Fibroblast of lung (primary cell): Measurements from ENCODE around the gene AGPAT4. TPM values are rescaled to one million over a fixed set of nuclear protein-coding genes. Genes with fewer than 3 reads are reported as not detected.

ENCODE experiments used
- DNase-seq, 2 donors: peaks; one replicate each; pipeline versions ENCODE4 v3.0.0 to v3.0.0-alpha.2; 2010; ENCODE audit warnings: low read depth in 2 of 2
- H2AFZ ChIP-seq: 2 replicates; pipeline ENCODE4 v1.5.1; 2012; ENCODE audit warnings: low read length, control low read depth, inconsistent platforms
- H3K27ac ChIP-seq: 2 replicates; pipeline ENCODE4 v1.5.1; 2011; ENCODE audit warnings: low read length, control low read depth; ENCODE audit not compliant: insufficient read depth
- H3K27me3 ChIP-seq: 2 replicates; pipeline ENCODE4 v1.5.1; 2011; ENCODE audit warnings: mild to moderate bottlenecking, low read length; ENCODE audit not compliant: control insufficient read depth, insufficient read depth
- H3K36me3 ChIP-seq: 2 replicates; pipeline ENCODE4 v1.5.1; 2011; ENCODE audit warnings: low read length; ENCODE audit not compliant: control insufficient read depth, insufficient read depth
- H3K4me1 ChIP-seq: 2 replicates; pipeline ENCODE4 v1.5.1; 2011; ENCODE audit warnings: low read length; ENCODE audit not compliant: control insufficient read depth, insufficient read depth; ENCODE audit errors: extremely low read depth
- H3K4me2 ChIP-seq: 2 replicates; pipeline ENCODE4 v1.5.1; 2011; ENCODE audit warnings: low read length, control low read depth; ENCODE audit not compliant: insufficient read depth; ENCODE audit errors: extremely low read depth
- H3K4me3 ChIP-seq, 4 experiments: fragments of 200-600 bp in 1 of 4; sonication (generic) in 1 of 4; replicated peaks in 1 of 4; 2 replicates each; pipeline ENCODE4 v1.5.1; 2011 to 2016; ENCODE audit warnings: low read length in 4 of 4, low read depth in 3 of 4, mild to moderate bottlenecking in 3 of 4, control low read depth in 2 of 4, inconsistent platforms in 1 of 4, mixed read lengths in 1 of 4; ENCODE audit not compliant: insufficient read depth in 1 of 4; ENCODE audit errors: control extremely low read depth in 1 of 4
- H3K79me2 ChIP-seq: 2 replicates; pipeline ENCODE4 v1.5.1; 2012; ENCODE audit warnings: mild to moderate bottlenecking, low read length, inconsistent platforms; ENCODE audit not compliant: control insufficient read depth, insufficient read depth
- H3K9ac ChIP-seq: 2 replicates; pipeline ENCODE4 v1.5.1; 2011; ENCODE audit warnings: mild to moderate bottlenecking, low read length, control low read depth; ENCODE audit not compliant: insufficient read depth
- H3K9me3 ChIP-seq: 2 replicates; pipeline ENCODE4 v1.5.1; 2012; ENCODE audit warnings: low read depth, low read length; ENCODE audit not compliant: control insufficient read depth, insufficient read depth
- H4K20me1 ChIP-seq: 2 replicates; pipeline ENCODE4 v1.5.1; 2011; ENCODE audit warnings: low read length; ENCODE audit not compliant: control insufficient read depth, insufficient read depth; ENCODE audit errors: extremely low read depth
- EZH2 ChIP-seq: IDR thresholded peaks from 2 replicates; pipeline ENCODE4 v1.5.1; 2012; ENCODE audit warnings: low read length, control low read depth, mild to moderate bottlenecking; ENCODE audit errors: missing control alignments
- polyA plus RNA-seq, 2 donors: library from polyadenylated mRNA; depleted of rRNA in 1 of 2; stranded (reverse) in 1 of 2; unstranded in 1 of 2; fragments of >200 nt; gene quantifications; 2 replicates each; pipeline ENCODE4 v1.2.1, GENCODE V29; 2011 to 2012; ENCODE audit warnings: missing spikeins in 1 of 2
- total RNA-seq: library from RNA; depleted of rRNA; stranded (reverse); fragments of >200 nt; gene quantifications from 2 replicates; pipeline ENCODE4 v1.2.1, GENCODE V29; 2014
- TF ChIP-seq, protein P1 (sequence below), 2 donors: IDR thresholded peaks in 1 of 2; conservative IDR thresholded peaks in 1 of 2; 1 replicate in 1 of 2; 2 replicates in 1 of 2; pipeline ENCODE4 v1.5.1; 2011 to 2012; ENCODE audit warnings: low read length in 2 of 2, control low read depth in 1 of 2, inconsistent platforms in 1 of 2, low read depth in 1 of 2, mild to moderate bottlenecking in 1 of 2

Gene AGPAT4
- total and polyA plus RNA-seq, 2 donors (not counting 1 experiment from before 2014, with no cell fraction given) = 4.7 to 8.4 TPM

DNA sequence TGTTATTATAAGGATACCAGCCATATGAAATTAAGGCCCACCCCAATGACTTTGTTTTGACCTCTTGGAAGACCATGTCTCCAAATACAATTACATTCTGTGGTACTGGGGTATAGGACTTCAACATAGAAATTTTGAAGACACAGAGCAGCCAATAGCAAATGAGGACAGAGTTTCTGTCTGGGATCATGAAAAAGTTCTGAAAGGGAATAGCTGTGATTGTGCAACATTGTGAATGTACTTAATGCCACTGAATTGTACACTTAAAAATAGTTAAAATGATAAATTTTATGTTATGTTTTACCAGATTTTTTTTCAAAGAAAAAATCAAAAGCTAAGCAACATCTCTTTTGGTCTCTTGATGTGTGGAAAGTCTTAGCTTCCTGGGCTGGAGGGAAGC lies 27.0 kb upstream of the AGPAT4 start:
- Histone ChIP-seq H3K4me3 (no peak overlapping the region), H3K4me1 (no peaks in the 10 kb centered on the region), H2AFZ (no peak overlapping the region), H3K27me3 (no peaks in the 10 kb centered on the region), H3K27ac (no peak overlapping the region), H4K20me1 (no peaks in the 10 kb centered on the region), H3K9ac (no peak overlapping the region), H3K36me3 (no peaks in the 10 kb centered on the region), H3K4me2 (no peak overlapping the region), H3K9me3 (no peaks in the 10 kb centered on the region), H3K79me2 (no peaks in the 10 kb centered on the region)
- peak in 1 of 2 donors; percentile 47 for DNase-seq
- TF ChIP-seq EZH2 = no peak
- TF ChIP-seq, protein P1, sequence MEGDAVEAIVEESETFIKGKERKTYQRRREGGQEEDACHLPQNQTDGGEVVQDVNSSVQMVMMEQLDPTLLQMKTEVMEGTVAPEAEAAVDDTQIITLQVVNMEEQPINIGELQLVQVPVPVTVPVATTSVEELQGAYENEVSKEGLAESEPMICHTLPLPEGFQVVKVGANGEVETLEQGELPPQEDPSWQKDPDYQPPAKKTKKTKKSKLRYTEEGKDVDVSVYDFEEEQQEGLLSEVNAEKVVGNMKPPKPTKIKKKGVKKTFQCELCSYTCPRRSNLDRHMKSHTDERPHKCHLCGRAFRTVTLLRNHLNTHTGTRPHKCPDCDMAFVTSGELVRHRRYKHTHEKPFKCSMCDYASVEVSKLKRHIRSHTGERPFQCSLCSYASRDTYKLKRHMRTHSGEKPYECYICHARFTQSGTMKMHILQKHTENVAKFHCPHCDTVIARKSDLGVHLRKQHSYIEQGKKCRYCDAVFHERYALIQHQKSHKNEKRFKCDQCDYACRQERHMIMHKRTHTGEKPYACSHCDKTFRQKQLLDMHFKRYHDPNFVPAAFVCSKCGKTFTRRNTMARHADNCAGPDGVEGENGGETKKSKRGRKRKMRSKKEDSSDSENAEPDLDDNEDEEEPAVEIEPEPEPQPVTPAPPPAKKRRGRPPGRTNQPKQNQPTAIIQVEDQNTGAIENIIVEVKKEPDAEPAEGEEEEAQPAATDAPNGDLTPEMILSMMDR (conservative IDR thresholded peaks at IDR 0.05 in 1 of 2, IDR thresholded peaks at IDR 0.05 in 1 of 2; ENCODE audit: low read depth in 1 of 2, low read length in 2 of 2) = no peak

GRCh38 chr6:161299726-161300125 lies 25.9 kb upstream of the AGPAT4 start:
- H3K27ac ChIP-seq = no peak overlapping the region
- H4K20me1 ChIP-seq = no peaks in the 10 kb centered on the region
- H3K9ac ChIP-seq = no peak overlapping the region
- H3K9me3 ChIP-seq = no peaks in the 10 kb centered on the region
- no peak for DNase-seq
- H3K36me3 ChIP-seq = no peaks in the 10 kb centered on the region
- TF ChIP-seq, protein P1 (conservative IDR thresholded peaks at IDR 0.05 in 1 of 2, IDR thresholded peaks at IDR 0.05 in 1 of 2; ENCODE audit: low read depth in 1 of 2, low read length in 2 of 2) = no peak
- TF ChIP-seq EZH2 = no peak
- H3K79me2 ChIP-seq = no peaks in the 10 kb centered on the region
- no peak overlapping the region for H3K4me3 ChIP-seq
- no peaks in the 10 kb centered on the region for H3K27me3 ChIP-seq
- H2AFZ ChIP-seq = no peak overlapping the region
- H3K4me1 ChIP-seq = no peaks in the 10 kb centered on the region
- H3K4me2 ChIP-seq = no peak overlapping the region

- TF ChIP-seq, protein P1 (conservative IDR thresholded peaks at IDR 0.05 in 1 of 2, IDR thresholded peaks at IDR 0.05 in 1 of 2; ENCODE audit: low read depth in 1 of 2, low read length in 2 of 2) = no peak
- no peak for TF ChIP-seq EZH2
- no peaks in the 10 kb centered on the region for H4K20me1 ChIP-seq
- H3K9me3 ChIP-seq = no peaks in the 10 kb centered on the region
- no peak overlapping the region for H3K4me2 ChIP-seq
- no peak for DNase-seq
- H3K9ac ChIP-seq = no peak overlapping the region
- H3K36me3 ChIP-seq = no peaks in the 10 kb centered on the region
- H2AFZ ChIP-seq = no peak overlapping the region
- no peaks in the 10 kb centered on the region for H3K79me2 ChIP-seq
- H3K4me3 ChIP-seq = no peak overlapping the region
- H3K4me1 ChIP-seq = no peaks in the 10 kb centered on the region
- H3K27me3 ChIP-seq = no peaks in the 10 kb centered on the region
- H3K27ac ChIP-seq = no peak overlapping the region
Measured at GRCh38 chr6:161295784-161296183, 21.9 kb upstream of the AGPAT4 start.
